ENCODE data around the gene LRRC41. TPM values are rescaled to one million over a fixed set of nuclear protein-coding genes. Genes with fewer than 3 reads are reported as not detected.

The LRRC41 gene
- total and polyA plus RNA-seq, 2 of the 13 experiments (the other 11 are each of a cell fraction or from before 2014, with no cell fraction given) = 48.1 to 53.6 TPM

DNA sequence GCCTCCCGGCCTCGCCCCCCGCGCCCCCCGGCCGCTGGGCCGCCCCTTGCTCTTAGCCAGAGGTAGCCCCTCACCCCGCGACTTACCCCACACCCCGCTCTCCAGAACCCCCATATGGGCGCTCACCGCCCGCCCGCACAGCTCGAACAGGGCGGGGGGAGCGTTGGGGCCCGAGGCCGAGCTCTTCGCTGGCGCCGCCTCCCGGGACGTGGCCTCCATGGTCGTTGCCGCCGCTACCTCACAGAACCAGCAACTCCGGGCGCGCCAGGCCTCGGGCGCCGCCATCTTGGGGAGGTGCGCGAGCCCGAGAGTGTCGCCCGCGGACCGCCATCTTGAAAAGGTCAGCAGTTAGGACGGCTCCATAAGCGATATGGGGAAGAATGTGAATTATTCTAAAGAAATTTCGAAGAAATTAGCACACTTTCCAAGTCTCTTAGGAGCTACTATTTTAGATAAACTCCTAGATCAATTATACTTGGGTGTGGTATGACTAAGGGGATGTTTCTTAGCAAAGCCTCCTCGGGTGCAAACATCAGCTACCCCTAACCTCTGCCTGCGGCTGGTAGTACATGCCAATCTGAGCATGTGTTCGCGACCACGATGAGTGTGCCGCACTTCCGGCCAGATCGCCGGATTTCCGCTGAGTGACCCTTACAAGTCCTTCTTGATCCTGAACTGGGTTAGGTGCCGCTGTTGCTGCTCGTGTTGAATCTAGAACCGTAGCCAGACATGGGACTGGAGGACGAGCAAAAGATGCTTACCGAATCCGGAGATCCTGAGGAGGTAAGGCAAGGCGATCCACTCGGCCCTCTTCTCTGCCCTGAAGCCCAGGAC, at the start of gene LRRC41, which contains the start of gene UQCRH (continued):
- TF ChIP-seq, protein P1, sequence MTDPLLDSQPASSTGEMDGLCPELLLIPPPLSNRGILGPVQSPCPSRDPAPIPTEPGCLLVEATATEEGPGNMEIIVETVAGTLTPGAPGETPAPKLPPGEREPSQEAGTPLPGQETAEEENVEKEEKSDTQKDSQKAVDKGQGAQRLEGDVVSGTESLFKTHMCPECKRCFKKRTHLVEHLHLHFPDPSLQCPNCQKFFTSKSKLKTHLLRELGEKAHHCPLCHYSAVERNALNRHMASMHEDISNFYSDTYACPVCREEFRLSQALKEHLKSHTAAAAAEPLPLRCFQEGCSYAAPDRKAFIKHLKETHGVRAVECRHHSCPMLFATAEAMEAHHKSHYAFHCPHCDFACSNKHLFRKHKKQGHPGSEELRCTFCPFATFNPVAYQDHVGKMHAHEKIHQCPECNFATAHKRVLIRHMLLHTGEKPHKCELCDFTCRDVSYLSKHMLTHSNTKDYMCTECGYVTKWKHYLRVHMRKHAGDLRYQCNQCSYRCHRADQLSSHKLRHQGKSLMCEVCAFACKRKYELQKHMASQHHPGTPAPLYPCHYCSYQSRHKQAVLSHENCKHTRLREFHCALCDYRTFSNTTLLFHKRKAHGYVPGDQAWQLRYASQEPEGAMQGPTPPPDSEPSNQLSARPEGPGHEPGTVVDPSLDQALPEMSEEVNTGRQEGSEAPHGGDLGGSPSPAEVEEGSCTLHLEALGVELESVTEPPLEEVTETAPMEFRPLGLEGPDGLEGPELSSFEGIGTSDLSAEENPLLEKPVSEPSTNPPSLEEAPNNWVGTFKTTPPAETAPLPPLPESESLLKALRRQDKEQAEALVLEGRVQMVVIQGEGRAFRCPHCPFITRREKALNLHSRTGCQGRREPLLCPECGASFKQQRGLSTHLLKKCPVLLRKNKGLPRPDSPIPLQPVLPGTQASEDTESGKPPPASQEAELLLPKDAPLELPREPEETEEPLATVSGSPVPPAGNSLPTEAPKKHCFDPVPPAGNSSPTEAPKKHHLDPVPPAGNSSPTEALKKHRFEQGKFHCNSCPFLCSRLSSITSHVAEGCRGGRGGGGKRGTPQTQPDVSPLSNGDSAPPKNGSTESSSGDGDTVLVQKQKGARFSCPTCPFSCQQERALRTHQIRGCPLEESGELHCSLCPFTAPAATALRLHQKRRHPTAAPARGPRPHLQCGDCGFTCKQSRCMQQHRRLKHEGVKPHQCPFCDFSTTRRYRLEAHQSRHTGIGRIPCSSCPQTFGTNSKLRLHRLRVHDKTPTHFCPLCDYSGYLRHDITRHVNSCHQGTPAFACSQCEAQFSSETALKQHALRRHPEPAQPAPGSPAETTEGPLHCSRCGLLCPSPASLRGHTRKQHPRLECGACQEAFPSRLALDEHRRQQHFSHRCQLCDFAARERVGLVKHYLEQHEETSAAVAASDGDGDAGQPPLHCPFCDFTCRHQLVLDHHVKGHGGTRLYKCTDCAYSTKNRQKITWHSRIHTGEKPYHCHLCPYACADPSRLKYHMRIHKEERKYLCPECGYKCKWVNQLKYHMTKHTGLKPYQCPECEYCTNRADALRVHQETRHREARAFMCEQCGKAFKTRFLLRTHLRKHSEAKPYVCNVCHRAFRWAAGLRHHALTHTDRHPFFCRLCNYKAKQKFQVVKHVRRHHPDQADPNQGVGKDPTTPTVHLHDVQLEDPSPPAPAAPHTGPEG (CRISPR knock-in tag; IDR thresholded peaks at IDR 0.05) = no peak
- no peak for TF ChIP-seq SP4 (CRISPR knock-in tag; IDR thresholded peaks at IDR 0.05)
- no peak for TF ChIP-seq ZNF549 (CRISPR knock-in tag; IDR thresholded peaks at IDR 0.05)
- TF ChIP-seq, protein P2, sequence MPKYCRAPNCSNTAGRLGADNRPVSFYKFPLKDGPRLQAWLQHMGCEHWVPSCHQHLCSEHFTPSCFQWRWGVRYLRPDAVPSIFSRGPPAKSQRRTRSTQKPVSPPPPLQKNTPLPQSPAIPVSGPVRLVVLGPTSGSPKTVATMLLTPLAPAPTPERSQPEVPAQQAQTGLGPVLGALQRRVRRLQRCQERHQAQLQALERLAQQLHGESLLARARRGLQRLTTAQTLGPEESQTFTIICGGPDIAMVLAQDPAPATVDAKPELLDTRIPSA (CRISPR knock-in tag; IDR thresholded peaks at IDR 0.05; ENCODE audit: borderline replicate concordance) = no peak
- no peak for TF ChIP-seq HOXA7 (CRISPR knock-in tag; IDR thresholded peaks at IDR 0.05)
- no peak for TF ChIP-seq ZBTB42 (CRISPR knock-in tag; IDR thresholded peaks at IDR 0.05)
- TF ChIP-seq NFRKB (IDR thresholded peaks at IDR 0.05) = peak; percentile 66
- no peak for TF ChIP-seq MIER2 (CRISPR knock-in tag; IDR thresholded peaks at IDR 0.05)
- no peak for TF ChIP-seq ZNF761 (CRISPR knock-in tag; conservative IDR thresholded peaks at IDR 0.05)
- TF ChIP-seq, protein P3, sequence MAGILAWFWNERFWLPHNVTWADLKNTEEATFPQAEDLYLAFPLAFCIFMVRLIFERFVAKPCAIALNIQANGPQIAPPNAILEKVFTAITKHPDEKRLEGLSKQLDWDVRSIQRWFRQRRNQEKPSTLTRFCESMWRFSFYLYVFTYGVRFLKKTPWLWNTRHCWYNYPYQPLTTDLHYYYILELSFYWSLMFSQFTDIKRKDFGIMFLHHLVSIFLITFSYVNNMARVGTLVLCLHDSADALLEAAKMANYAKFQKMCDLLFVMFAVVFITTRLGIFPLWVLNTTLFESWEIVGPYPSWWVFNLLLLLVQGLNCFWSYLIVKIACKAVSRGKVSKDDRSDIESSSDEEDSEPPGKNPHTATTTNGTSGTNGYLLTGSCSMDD (CRISPR knock-in tag; IDR thresholded peaks at IDR 0.05) = no peak
- TF ChIP-seq ZNF33B (CRISPR knock-in tag; IDR thresholded peaks at IDR 0.05) = no peak
- TF ChIP-seq ZMYM4 (CRISPR knock-in tag; IDR thresholded peaks at IDR 0.05) = 0 out of 2 replicates have a peak, but pooled peaks have one; percentile 3
- TF ChIP-seq, protein P4, sequence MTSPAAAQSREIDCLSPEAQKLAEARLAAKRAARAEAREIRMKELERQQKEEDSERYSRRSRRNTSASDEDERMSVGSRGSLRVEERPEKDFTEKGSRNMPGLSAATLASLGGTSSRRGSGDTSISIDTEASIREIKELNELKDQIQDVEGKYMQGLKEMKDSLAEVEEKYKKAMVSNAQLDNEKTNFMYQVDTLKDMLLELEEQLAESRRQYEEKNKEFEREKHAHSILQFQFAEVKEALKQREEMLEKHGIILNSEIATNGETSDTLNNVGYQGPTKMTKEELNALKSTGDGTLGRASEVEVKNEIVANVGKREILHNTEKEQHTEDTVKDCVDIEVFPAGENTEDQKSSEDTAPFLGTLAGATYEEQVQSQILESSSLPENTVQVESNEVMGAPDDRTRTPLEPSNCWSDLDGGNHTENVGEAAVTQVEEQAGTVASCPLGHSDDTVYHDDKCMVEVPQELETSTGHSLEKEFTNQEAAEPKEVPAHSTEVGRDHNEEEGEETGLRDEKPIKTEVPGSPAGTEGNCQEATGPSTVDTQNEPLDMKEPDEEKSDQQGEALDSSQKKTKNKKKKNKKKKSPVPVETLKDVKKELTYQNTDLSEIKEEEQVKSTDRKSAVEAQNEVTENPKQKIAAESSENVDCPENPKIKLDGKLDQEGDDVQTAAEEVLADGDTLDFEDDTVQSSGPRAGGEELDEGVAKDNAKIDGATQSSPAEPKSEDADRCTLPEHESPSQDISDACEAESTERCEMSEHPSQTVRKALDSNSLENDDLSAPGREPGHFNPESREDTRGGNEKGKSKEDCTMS (CRISPR knock-in tag; conservative IDR thresholded peaks at IDR 0.05) = no peak
- no peak for TF ChIP-seq ZFP62 (CRISPR knock-in tag; IDR thresholded peaks at IDR 0.05)
- no peak for TF ChIP-seq AGO1 (IDR thresholded peaks at IDR 0.05; ENCODE audit: low read depth, low read length, poor library complexity, severe bottlenecking)
- no peak for TF ChIP-seq ZNF10 (CRISPR knock-in tag; IDR thresholded peaks at IDR 0.05; ENCODE audit: borderline replicate concordance, low read depth)
- TF ChIP-seq NCOA1 (CRISPR knock-in tag; IDR thresholded peaks at IDR 0.05) = no peak
- TF ChIP-seq ZNF335 (CRISPR knock-in tag; IDR thresholded peaks at IDR 0.05) = no peak
- TF ChIP-seq REXO4 (CRISPR knock-in tag; IDR thresholded peaks at IDR 0.05; ENCODE audit: borderline replicate concordance) = no peak
- TF ChIP-seq MIER3 (CRISPR knock-in tag; IDR thresholded peaks at IDR 0.05; ENCODE audit: borderline replicate concordance) = 0 out of 2 replicates have a peak, but pooled peaks have one; percentile 20
- TF ChIP-seq ZSCAN29 (CRISPR knock-in tag; conservative IDR thresholded peaks at IDR 0.05) = no peak
